C4-2B (cell line): ENCODE measurements around the gene LRRC75B.

ENCODE experiments used
- H3K27ac ChIP-seq: fragments of 450-650 bp; 2 replicates; pipeline ENCODE4 v1.5.1; 2017
- ZFX ChIP-seq: fragments of 450-650 bp; IDR thresholded peaks from 2 replicates; pipeline ENCODE4 v1.6.1; 2017
- TF ChIP-seq, protein P1 (sequence below): fragments of 450-650 bp; conservative IDR thresholded peaks from 2 replicates; pipeline ENCODE4 v1.5.1; 2017; ENCODE audit warnings: mild to moderate bottlenecking

LRRC75B gene

DNA sequence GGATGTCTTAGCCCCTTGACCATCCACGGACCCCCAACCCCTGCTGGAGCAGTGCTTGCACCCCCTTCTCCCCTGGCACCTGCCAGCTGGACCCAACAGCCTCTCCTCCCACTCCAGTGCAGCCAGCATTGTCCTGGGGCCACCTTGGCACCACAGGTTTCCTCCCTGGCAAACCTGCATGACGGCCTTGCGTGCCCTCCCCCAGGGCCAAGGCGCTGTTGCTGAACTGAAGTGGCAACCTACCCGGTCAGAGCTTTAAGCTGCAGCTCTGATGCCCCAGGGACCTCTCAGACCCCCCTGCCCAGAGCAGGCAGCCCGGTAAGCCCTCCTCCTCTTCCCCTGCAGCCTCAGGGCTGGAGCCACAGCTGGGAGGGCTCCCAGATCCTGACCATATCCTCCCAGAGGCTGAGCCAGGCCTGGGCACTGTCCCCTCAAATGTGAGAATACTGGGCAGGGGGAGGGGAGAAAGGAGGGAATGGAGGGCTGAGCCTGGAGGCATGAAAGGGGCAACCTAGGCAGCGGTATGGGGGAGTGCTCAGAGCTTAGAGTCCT, 1.8 kb upstream of the LRRC75B start:
- H3K27ac ChIP-seq, result peak overlapping the region; percentile 97
- TF ChIP-seq, protein P1, sequence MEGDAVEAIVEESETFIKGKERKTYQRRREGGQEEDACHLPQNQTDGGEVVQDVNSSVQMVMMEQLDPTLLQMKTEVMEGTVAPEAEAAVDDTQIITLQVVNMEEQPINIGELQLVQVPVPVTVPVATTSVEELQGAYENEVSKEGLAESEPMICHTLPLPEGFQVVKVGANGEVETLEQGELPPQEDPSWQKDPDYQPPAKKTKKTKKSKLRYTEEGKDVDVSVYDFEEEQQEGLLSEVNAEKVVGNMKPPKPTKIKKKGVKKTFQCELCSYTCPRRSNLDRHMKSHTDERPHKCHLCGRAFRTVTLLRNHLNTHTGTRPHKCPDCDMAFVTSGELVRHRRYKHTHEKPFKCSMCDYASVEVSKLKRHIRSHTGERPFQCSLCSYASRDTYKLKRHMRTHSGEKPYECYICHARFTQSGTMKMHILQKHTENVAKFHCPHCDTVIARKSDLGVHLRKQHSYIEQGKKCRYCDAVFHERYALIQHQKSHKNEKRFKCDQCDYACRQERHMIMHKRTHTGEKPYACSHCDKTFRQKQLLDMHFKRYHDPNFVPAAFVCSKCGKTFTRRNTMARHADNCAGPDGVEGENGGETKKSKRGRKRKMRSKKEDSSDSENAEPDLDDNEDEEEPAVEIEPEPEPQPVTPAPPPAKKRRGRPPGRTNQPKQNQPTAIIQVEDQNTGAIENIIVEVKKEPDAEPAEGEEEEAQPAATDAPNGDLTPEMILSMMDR, result no peak
- peak; percentile 33; the same call in 1 of the 2 replicates for TF ChIP-seq ZFX

DNA sequence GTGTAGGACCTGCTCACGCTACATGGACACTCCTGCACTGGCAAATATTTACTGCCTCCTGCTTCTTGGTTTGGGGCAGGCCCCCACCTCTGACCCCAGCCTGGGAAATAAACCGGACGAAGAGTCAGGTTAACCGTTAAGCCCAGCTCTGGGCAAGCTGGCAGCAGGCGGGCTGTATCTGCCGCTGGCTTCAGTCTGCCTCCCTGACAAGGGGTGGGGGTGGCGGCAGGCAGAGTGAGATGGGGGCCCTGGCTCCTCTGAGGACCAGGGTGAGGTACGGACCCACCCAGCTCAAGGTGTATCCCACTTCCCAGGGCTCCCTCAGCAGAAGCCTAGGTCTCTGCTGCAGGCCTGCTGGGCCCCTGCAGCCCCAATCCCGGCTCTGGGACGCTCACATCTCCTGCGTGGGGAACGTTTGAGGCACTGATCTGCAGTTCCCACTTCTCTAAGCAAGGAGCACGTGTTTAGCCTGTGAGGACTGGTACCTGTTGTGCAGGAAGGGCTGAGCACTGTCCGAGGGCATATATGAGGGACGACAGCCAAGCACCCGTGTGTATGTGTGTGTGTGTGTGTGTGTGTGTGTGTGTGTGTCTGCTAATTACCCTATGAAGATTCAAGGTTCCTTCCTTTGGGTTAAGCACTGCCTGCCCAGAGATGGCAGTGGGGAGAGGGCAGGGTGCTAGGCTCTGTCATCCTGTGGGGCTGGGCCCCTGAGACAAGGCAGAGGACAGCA, 1.1 kb upstream of the LRRC75B start:
- peak overlapping the region; percentile 97 for H3K27ac ChIP-seq
- TF ChIP-seq ZFX, result no peak
- TF ChIP-seq, protein P1, result no peak

DNA sequence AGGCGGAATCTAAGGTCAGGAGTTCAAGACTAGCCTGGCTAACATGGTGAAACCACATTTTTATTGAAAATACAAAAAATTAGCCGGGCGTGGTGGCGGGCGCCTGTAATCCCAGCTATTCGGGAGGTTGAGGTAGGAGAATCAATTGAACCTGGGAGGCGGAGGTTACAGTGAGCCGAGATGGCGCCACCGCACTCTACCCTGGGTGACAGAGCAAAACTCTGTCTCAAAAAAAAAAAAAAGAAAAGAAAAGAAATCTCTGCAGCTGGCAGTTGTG, 624 bp upstream of the LRRC75B start:
- H3K27ac ChIP-seq, result peak overlapping the region; percentile 97

DNA sequence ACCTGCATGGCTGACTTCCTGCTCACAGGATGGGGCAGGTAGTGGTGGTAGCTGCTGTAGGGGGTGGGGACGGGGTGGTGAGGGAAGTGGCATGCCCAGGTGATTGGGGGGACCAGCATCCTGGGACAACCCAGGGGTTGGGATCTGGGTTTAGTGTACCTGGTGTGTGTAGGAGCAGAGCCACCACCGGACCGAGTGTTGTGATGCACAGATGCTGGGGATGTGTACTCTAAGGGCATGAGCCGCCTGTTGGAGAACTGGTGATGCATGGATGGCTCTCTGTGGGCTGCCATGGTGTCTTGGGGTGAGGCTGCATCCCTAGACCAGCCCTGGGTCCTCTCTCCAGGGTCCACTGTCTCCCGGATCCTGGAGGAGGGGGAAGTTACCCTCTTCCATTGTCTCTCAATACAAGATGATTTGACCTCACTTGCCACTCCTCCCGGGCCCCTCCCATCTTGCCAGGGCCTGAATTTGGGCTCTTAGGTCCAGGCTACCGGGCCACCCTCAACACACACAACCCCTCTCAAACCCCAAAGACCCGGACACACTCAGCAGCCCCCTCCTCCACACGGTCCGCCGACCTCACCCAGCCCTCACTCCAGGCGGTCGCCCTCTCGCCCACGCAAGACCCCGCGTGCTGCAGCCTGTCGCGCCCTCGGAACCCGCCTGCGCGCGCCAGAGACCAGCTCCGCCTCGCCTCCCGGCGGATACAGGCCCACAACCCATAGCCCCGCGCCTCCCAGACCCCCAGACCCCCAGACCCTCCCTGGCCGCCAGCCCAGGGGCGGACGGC, 619 bp downstream of the LRRC75B start:
- H3K27ac ChIP-seq, result peak overlapping the region; percentile 97

DNA sequence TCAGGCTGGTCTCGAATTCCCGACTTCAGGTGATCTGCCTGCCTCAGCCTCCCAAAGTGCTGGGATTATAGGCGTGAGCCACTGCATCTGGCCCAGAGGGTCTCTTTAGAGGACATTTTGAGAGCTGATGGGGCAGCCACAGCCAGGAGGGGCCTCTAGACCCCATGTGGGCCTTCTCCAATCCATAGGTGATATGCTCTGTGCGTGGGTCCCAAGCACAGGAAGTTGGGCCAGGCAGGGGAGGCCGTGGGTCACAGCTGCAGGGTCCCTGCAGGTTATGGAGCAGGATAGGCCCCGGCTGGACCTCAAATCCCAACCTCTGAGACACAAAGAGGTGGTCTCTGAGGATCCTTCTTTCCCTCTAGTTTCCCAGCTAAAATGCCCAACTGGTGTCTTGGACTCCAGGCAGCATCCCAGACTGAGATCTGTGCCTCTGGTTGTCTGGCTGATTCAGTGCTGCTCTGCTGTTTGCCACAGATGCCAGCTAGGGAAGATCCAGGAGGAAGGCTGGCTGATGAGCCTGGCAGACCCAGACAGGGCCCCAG, 1.5 kb downstream of the LRRC75B start:
- H3K27ac ChIP-seq, result peak overlapping the region; percentile 97
- TF ChIP-seq ZFX, result no peak
- TF ChIP-seq, protein P1, result no peak

More for the DNA sequence above, 619 bp downstream of the LRRC75B start:
- TF ChIP-seq, protein P1, result no peak
- no peak for TF ChIP-seq ZFX

DNA sequence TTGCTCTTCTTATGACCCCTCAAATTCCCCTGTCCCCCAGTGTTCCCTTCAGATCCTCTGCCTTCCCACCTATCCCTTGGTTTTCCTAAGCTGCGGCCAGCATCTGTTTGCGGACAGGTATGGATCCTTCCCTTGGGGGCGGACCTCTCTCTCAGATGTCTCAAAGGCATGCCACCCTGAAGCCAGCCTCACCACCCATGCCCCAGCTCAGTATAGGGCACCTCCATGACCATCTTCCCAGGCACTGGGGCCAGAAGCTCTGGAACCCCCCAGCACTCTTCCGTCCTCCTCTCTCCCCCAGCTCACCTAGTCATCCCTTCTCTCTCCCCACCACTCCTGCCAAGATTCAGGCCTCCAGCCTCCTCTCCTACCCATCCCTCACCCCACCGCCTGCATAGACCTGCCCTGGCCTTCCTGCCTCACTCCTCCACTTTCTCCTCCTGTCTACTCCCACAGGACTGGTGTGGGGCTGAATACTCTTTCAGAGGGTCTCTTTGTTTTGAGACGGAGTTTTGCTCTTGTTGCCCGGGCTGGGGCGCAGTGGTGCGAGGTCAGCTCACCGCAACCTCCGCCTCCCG, 2.2 kb downstream of the LRRC75B start:
- no peak for TF ChIP-seq ZFX
- TF ChIP-seq, protein P1, result no peak
- H3K27ac ChIP-seq, result no peak overlapping the region

DNA sequence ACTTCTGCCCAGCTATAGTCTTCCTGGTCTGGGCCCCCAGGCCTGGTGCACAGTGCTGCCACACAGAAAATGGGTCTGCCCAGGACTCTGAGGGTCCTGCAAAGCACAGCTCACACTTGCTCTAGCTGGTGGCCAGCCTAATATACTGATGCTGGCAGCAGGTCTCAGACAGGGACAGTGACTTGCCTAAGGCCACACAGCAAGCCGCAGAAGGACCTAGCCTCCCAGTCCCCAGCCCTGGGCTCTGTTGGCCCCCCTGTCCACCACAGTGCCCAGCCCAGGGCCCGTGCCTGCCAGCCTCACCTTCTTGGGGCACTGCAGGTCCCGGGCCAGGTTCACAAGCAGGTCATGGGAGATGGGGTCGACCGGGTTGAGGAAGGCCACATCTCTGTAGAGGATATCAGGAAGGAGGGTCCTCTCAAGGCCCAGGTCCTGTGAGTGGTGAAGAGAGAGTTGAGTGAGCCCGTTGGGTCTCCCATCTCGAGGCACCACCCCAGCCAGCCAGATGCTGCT, 3.3 kb downstream of the LRRC75B start:
- no peak overlapping the region for H3K27ac ChIP-seq
- no peak for TF ChIP-seq ZFX
- TF ChIP-seq, protein P1, result no peak
